ENCODE measurements around the gene FAM110C.

DNA sequence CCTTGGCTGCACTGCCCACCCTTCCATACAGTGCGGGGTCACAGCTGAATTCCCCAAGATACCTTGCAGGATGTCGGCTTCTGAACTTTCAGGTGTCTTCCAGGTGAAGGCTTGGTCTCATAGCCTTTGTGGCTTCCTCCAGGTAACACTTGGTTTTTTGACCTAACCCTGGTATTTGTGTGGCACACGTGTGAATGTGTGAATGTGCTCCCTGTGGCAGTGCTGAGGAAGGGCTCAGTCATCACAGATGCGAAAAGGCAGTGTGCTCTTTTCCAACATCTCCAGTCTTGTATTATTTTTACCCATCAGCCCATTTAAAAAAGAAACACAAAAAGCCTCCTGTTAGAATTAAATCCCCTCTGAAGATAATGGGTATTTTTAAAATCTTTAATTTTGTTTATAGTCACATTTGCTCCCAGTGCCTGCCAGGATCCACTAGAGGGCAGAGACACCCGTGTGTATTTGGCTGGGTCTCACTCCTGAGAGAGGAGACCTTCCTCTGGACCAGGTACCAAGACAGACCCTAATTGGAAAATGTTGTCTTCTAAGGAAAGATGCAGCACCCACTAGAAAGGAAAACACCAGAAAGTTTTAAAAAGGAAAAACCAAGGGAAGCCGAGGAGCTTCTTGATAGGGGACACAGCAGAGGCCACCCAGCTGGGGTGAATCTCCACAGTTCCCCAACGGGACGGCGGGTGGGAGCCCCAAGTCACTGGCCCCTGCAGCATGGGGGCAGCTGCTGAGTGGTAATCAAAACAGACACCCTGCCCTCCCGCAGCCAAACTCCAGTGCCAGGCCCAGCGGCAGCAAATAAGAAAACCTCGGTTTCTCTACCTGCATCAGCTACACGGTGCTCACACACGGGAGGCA is 27.7 kb downstream of the FAM110C start:
- TF ChIP-seq CTCF (IDR thresholded peaks at IDR 0.05; ENCODE audit: poor library complexity, severe bottlenecking): peak; percentile 70
- TF ChIP-seq MXI1 (conservative IDR thresholded peaks at IDR 0.05; ENCODE audit: poor library complexity, severe bottlenecking): no peak

Measured in neural cell (in vitro differentiated cells).